ENCODE measurements around the gene ZFYVE16. TPM values are rescaled to one million over a fixed set of nuclear protein-coding genes. Genes with fewer than 3 reads are reported as not detected.

The ZFYVE16 gene
- total RNA-seq, 1 donor from 2014 or later: 26.9 TPM

- no peak overlapping the region for H3K4me3 ChIP-seq (ENCODE audit: low read depth, low read length)
- no peak for TF ChIP-seq CTCF (conservative IDR thresholded peaks at IDR 0.05; ENCODE audit: low read depth, low read length)
- no peak for DNase-seq (ENCODE audit: low read depth)
These were observed 95.8 kb downstream of the ZFYVE16 start for GRCh38 chr5:80503641-80504040.

- no peak for TF ChIP-seq CTCF (conservative IDR thresholded peaks at IDR 0.05; ENCODE audit: low read depth, low read length)
These were observed 97.0 kb downstream of the ZFYVE16 start for GRCh38 chr5:80504833-80505232.

GRCh38 chr5:80507663-80508062 is 99.8 kb downstream of the ZFYVE16 start:
- no peak overlapping the region for H3K4me3 ChIP-seq (ENCODE audit: low read depth, low read length)
- no peak for TF ChIP-seq CTCF (conservative IDR thresholded peaks at IDR 0.05; ENCODE audit: low read depth, low read length)
- no peak for DNase-seq (ENCODE audit: low read depth)

More at GRCh38 chr5:80504833-80505232, 97.0 kb downstream of the ZFYVE16 start:
- DNase-seq (ENCODE audit: low read depth): no peak
- no peak overlapping the region for H3K4me3 ChIP-seq (ENCODE audit: low read depth, low read length)

- TF ChIP-seq CTCF (conservative IDR thresholded peaks at IDR 0.05; ENCODE audit: low read depth, low read length): no peak
- no peak overlapping the region for H3K4me3 ChIP-seq (ENCODE audit: low read depth, low read length)
- no peak for DNase-seq (ENCODE audit: low read depth)
These were observed 101.0 kb downstream of the ZFYVE16 start for GRCh38 chr5:80508844-80509243.

GRCh38 chr5:80509362-80509761 is 101.5 kb downstream of the ZFYVE16 start:
- TF ChIP-seq CTCF (conservative IDR thresholded peaks at IDR 0.05; ENCODE audit: low read depth, low read length): no peak
- no peak overlapping the region for H3K4me3 ChIP-seq (ENCODE audit: low read depth, low read length)
- DNase-seq (ENCODE audit: low read depth): no peak

- no peak for TF ChIP-seq CTCF (conservative IDR thresholded peaks at IDR 0.05; ENCODE audit: low read depth, low read length)
- H3K4me3 ChIP-seq (ENCODE audit: low read depth, low read length): no peak overlapping the region
- peak; percentile 41 for DNase-seq (ENCODE audit: low read depth)
These were observed 109.0 kb downstream of the ZFYVE16 start for GRCh38 chr5:80516826-80517225.

Other genes starting within 250 kb of the ZFYVE16 start
- 6.9 and 7.1 TPM in 2 replicates for gene SERINC5, start 152.0 kb upstream of the ZFYVE16 start, total RNA-seq
- not detected in 2 replicates for gene SPZ1, start 88.1 kb upstream of the ZFYVE16 start, total RNA-seq
- 0.06 and 0.51 TPM in 2 replicates for gene FAM151B, start 80.0 kb downstream of the ZFYVE16 start, total RNA-seq
- gene ANKRD34B, start 162.2 kb downstream of the ZFYVE16 start, total RNA-seq: 1.2 TPM in 2 replicates
- 8.8 and 13.6 TPM in 2 replicates for gene MSH3, start 246.6 kb downstream of the ZFYVE16 start, total RNA-seq
- 63.2 and 127 TPM in 2 replicates for gene DHFR, start 246.9 kb downstream of the ZFYVE16 start, total RNA-seq

All from epithelial cell of proximal tubule (primary cell).